NCI-H345 treated with DMSO at 0.1 percent for 48 hours (cell line): Measurements from ENCODE around the gene U2AF2.

Experiments used
- DNase-seq: peaks from one replicate; lab custom pipeline; 2025; ENCODE audit not compliant: unreplicated experiment; lab: John Stamatoyannopoulos, UW

The U2AF2 gene

DNA sequence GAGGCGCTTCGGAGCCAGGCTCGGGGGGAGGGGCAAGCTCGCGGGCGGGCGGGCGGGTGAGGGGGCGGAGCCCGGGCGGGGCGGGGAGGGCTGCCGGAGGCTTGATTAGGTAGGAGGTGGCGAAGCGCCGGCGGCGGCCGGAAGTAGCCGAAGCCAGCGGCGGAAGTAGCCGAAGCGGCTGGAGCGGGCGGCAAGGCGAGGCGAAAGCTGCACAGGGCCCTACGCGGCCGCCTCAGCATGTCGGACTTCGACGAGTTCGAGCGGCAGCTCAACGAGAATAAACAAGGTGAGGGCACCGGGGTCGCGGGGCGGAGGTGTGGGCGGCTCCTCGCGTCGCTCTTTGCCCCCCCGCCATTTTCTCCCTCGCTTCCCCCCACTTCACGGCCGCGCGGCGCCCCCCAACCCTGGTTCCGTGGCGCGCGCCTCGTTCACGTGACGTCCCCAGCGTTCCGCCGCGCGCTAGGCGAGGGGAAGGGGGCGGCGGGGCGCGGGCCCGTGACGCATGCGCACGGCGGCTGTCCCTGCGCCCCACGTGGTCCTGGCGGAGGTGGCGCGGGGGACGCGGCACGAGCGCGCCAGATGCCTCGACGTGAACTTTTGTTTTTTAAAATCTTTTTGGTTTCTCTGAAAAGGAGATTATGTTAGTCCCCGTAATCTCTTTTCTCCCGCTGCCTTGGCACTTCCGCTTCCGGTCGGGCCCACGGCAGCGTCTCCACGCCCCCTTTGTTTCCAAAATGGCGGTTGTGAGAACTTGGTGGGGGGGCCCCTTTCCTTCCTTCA lies at the start of gene U2AF2:
U2AF2 (plus strand) TSS at position 168 of the 780 bp plus-strand sequence; CDS start at position 238, 70 bp downstream.
- peak; percentile 23 for DNase-seq

DNA sequence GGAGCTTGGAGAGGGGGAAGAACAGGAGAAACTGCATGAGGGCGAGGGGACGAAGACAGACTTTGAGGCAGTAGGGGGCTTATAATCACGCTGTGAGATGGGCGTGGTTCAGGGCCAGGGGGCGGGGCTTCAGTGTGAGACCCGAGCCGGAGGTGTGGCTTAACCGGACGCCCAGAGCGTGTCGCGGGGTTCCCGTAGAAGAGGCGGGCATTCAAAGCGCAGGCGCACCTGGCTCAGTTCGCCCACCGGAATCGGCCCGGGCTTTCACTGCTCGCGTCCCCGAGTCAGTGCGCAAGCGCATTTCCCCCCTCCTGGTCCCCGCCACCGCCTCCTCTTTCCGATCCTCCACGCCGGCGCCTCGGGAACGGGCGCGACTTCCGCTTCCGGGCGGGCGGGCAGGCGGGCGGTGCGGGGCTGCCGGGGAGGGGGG lies 49.6 kb upstream of the U2AF2 start:
- DNase-seq, result peak; percentile 83

GRCh38 chr19:55605637-55606470 lies 49.0 kb upstream of the U2AF2 start, which contains the start of gene ZNF865:
TSS of gene ZNF865 (plus strand) at chr19:55605647. CDS start at chr19:55613619, 7,972 bp downstream.
- peak; percentile 14 for DNase-seq

DNA sequence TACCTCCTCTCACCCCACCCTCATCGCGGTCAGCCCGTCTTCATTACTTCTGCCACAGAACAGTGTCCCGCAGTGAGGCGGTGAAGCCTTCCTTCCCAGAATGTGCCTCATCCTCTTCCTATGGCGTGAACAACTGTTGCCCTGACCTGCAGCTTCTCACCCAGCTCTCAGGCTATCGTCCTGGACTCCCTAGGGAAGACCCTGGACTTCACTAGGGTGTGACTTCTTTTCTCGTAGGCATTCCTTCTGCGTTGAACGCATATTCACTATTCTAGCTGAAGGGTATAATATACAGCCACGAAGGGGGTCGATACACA lies 48.4 kb upstream of the U2AF2 start:
- DNase-seq, result no peak

DNA sequence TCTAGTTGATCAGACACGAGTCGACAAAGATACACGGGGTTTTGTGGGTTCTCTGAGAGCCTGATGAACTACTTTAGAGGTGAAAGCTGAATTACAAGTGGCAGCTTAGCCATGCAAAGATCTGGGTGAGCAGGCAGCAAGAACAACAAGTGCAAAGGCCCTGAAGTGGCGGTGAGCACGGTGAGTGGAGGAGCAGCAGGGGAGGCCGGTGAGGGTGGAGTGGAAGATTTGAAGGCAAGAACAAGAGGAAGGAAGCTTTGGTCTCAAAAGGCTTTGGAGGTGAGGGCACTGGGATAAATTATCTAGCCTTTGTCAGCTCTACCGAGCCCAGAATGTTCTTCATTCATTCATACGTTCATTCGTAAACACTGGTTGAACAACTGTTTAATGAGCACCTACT lies 48.0 kb upstream of the U2AF2 start:
- DNase-seq, result no peak

DNA sequence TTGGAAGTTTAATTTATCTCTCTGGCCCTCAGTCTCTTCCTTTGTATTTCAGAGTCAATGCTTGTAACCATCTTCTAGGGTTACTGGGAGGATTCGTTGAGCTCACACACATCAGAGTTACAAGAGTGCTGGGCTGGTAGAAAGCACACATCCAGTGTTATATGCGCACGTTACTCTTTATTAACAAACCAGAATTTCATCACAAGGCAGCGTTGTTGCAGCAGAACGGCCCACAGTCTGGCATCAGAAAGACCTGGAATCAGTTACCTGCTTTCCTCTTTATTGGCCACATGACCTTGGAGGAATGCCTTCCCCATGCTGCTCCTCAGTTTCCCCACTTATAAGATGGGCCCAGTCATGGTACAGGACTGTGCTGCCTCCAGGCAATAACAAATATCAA lies 45.5 kb upstream of the U2AF2 start:
- DNase-seq, result no peak

DNA sequence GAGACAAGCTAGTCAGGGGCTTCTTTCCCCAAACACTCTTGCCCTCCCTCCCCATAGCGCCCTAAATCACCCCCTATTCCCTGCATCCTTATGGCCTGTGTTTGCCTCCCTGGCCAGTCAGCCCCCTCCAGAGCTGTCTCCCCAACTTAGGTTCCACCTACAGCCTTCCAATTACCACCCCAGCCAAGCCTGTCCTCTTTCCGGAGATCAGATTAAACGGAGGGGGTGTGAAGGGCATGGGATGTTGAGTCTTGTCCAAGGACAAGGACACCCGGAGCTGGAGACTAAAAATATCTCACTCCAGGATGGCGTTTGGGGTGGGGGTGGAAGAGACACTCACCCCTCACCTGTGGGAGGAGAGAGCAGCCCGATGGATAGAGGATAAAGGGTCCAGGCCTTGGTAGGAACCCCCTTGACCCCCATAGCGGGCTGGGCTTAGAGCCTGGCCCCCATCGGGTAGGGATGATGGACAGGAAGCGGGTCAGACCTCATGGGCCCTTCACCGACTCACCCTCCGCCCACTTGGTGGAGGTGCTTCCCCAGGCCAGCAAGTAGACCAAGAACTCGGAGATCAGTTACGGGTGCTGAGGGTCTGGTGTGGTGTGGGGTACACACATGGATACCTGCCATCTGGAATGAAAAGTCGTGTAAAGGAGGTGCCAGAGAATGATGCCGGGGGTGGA lies 43.4 kb upstream of the U2AF2 start:
- DNase-seq, result no peak

GRCh38 chr19:55611983-55612645 lies 42.7 kb upstream of the U2AF2 start:
- DNase-seq, result no peak

- DNase-seq, result no peak
These were observed 41.4 kb upstream of the U2AF2 start for GRCh38 chr19:55613396-55613795.

DNA sequence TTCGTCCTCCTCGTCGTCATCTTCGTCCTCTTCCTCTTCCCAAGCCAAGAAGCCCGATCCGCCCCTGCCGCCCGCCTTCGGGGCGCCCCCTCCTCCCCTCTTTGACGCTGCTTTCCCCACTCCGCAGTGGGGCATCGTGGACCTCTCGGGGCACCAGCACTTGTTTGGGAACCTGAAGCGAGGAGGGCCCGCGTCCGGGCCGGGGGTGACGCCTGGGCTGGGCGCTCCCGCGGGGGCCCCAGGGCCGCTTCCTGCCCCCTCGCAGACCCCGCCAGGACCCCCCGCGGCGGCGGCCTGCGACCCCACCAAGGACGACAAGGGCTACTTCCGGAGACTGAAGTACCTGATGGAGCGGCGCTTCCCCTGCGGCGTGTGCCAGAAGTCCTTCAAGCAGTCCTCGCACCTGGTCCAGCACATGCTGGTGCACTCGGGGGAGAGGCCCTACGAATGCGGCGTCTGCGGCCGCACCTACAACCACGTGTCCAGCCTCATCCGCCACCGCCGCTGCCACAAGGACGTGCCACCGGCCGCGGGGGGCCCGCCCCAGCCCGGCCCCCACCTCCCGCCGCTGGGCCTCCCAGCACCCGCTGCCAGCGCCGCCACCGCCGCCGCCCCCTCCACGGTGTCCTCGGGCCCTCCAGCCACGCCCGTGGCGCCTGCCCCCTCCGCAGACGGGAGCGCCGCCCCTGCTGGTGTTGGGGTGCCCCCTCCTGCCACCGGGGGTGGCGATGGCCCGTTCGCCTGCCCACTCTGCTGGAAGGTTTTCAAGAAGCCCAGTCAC lies 40.7 kb upstream of the U2AF2 start:
- DNase-seq, result no peak

DNA sequence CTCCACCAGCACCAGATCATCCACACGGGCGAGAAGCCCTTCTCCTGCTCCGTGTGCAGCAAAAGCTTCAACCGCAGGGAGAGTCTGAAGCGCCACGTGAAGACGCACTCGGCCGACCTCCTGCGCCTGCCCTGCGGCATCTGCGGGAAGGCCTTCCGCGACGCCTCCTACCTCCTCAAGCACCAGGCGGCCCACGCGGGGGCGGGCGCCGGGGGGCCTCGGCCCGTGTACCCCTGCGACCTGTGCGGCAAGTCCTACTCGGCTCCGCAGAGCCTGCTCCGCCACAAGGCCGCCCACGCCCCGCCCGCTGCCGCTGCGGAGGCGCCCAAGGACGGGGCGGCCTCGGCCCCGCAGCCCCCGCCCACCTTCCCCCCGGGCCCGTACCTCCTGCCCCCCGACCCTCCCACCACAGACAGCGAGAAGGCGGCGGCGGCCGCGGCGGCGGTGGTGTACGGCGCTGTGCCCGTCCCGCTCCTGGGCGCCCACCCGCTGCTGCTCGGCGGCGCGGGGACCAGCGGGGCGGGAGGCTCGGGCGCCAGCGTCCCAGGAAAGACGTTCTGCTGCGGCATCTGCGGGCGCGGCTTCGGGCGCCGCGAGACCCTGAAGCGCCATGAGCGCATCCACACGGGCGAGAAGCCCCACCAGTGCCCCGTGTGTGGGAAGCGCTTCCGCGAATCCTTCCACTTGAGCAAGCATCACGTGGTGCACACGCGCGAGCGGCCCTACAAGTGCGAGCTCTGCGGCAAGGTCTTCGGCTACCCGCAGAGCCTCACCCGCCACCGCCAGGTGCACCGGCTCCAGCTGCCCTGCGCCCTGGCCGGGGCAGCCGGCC lies 39.9 kb upstream of the U2AF2 start:
- no peak for DNase-seq

- no peak for DNase-seq
These were observed 39.1 kb upstream of the U2AF2 start for GRCh38 chr19:55615543-55616394.

GRCh38 chr19:55616395-55616875 lies 38.4 kb upstream of the U2AF2 start:
- DNase-seq, result no peak

- no peak for DNase-seq
These were observed 37.4 kb upstream of the U2AF2 start for GRCh38 chr19:55617426-55617825.

- no peak for DNase-seq
These were observed 36.4 kb upstream of the U2AF2 start for GRCh38 chr19:55618426-55618825.

- DNase-seq, result no peak
These were observed 35.5 kb upstream of the U2AF2 start for GRCh38 chr19:55619286-55619685.

DNA sequence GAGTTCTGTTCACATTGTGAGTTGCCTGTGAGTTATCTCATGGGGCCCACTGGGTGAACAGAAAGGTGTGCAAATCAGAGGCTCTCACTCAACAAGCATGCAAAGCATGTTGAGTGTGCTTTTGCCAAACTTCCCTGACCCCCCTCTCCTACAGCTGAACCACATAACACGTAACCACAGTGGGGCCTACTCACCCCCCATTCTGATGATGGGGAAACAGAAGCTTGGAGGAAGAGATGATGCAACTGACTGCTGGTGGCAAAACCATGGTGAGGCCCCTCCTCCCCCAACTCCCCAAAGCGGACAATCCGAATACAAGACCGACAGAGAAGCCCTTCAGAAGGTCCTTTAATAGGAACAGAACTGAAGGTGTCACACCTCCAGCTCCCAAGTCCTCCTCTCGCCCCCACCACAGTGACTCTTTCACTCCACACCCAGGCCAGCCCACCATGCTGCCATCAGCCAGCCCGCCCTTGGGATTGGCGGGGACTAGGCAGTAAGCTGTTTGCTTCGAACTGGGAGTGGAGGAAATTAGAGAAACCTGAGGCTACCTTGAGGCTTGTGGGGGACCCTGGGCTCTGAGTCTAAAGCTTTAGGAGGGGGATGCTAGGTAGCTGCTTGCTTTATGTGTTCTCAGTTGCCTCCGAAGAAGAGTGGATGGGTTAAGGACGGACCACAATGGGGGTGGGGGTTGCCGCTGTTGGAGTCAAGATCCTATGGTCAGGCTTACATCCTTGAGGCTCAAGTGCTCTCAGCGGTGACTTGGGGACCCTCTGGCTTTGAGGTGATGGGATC lies 34.2 kb upstream of the U2AF2 start:
- no peak for DNase-seq
